Activated CD8-positive, alpha-beta memory T cell treated with anti-CD3 and anti-CD28 coated beads for 36 hours (primary cell): ENCODE data around the gene TLE1. TPM values are rescaled to one million over a fixed set of nuclear protein-coding genes. Genes with fewer than 3 reads are reported as not detected.
"Not testable (repeated sequence)": the region's sequence is repeated elsewhere in the genome, so short reads cannot be mapped to it uniquely, and the experiment has no call there.

Source experiments
- CTCF ChIA-PET: fragments of 350-600 bp; sonication (Branson Sonifier 250); formaldehyde crosslinking; loops from one replicate; lab custom pipeline; 2021; ENCODE audit warnings: antibody characterized with exemption; lab: Charles Lee
- POLR2A ChIA-PET: fragments of 350-600 bp; sonication (Branson Sonifier 250); formaldehyde crosslinking; loops from one replicate; lab custom pipeline; 2021; ENCODE audit warnings: antibody characterized with exemption; lab: Charles Lee
- total RNA-seq, 2 experiments: library from RNA; stranded (reverse); gene quantifications; one replicate each; pipeline ENCODE4 v1.2.3, GENCODE V29; 2021

TLE1 gene
- total RNA-seq, 2 experiments from 2014 or later, result not detected

GRCh38 chr9:81661339-81661738, 28.0 kb downstream of the TLE1 start:
- POLR2A ChIA-PET, result no interaction called here
- CTCF ChIA-PET, result no interaction called here

DNA sequence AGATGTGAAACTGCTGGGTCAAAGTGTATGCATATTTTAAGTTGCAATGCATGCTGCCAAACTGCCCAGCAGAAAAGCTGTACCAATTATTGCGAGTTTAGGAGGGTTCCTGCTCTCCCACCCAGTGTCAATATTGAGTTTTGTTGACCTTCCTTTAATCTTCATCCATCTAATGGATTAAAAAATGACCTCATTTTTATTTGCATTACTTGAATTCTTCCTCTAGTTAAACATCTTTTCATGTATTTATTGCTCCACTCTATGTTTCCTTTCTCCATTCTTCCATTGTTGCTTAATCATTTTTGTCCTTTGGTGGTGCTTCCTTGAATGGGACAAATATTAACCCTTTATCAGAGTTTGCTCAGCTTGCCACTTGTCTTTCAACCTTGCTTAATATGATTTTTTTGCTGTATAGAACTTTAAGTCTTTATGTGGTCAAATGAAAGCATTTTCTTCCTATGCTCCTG, 32.4 kb downstream of the TLE1 start:
- CTCF ChIA-PET, result no interaction called here
- POLR2A ChIA-PET, result no interaction called here

- POLR2A ChIA-PET, result no interaction called here
- CTCF ChIA-PET, result no interaction called here
Observed at GRCh38 chr9:81656004-81656403, 33.3 kb downstream of the TLE1 start.

GRCh38 chr9:81653240-81653639, 36.1 kb downstream of the TLE1 start:
- CTCF ChIA-PET, result no interaction called here
- POLR2A ChIA-PET, result no interaction called here

- ChIA-PET POLR2A (no interaction called here), CTCF (no interaction called here)
Observed at GRCh38 chr9:81652058-81652687, 37.2 kb downstream of the TLE1 start.

GRCh38 chr9:81650586-81651515, 38.5 kb downstream of the TLE1 start:
- POLR2A ChIA-PET, result no interaction called here
- CTCF ChIA-PET, result no interaction called here

GRCh38 chr9:81649475-81650240, 39.7 kb downstream of the TLE1 start:
- CTCF ChIA-PET, result no interaction called here
- POLR2A ChIA-PET, result no interaction called here

DNA sequence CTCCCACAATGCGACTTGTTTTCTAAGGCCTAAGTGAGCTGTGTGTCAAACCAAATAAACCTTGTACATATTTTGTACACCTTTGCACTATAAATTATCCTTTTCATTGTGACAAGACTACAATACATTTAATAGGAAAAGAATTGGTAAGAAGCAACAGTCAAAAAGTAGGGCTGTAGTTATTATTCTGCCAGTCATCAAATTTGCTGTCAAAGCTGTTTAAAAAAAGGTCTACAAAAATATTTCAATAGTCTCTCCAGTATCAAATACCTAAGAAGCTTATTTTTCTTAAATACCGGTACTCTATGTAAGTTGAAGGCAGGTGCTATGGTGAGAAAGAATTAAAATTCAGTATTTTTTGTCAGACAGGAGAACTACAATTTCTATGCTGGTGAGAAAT, 40.5 kb downstream of the TLE1 start:
- CTCF ChIA-PET, result no interaction called here
- POLR2A ChIA-PET, result no interaction called here

DNA sequence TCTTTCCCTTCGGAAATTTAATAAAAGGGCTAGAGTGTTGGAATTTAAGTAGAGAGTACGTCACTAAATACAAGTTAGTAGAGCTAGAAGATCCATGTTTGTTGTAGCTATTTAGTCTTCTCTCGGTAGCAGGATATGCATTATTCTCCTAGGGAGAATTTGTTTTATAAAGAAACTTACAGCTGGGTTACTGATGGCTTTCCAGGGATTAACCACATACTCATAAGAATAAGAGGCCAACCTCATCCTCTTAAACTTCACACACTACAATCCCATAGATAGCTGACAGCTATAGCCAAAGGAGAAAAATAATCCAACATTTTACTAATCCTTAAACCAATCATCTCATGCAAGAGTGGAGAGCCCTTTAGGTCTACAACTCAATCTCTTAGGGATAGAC, 43.0 kb downstream of the TLE1 start:
- ChIA-PET CTCF (no interaction called here), POLR2A (no interaction called here)

DNA sequence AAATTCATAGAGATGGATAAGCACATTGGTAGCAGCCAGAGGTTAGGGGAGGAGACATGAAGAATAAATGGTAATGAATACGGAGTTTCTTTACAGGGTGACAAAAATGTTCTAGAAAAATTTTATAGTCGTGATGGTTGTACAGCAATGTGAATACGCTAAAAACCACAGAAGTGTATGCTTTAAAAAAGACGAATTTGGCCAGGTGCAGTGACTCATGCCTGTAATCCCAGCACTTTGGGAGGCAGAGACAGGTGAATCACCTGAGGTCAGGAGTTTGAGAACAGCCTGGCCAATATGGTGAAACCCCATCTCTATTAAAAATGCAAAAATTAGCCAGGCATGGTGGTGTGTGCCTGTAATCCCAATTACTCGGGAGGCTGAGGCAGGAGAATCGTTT, 44.8 kb downstream of the TLE1 start:
- CTCF ChIA-PET, POLR2A ChIA-PET: not testable (repeated sequence)

- ChIA-PET CTCF (no interaction called here), POLR2A (no interaction called here)
Observed at GRCh38 chr9:81637276-81637675, 52.1 kb downstream of the TLE1 start.

DNA sequence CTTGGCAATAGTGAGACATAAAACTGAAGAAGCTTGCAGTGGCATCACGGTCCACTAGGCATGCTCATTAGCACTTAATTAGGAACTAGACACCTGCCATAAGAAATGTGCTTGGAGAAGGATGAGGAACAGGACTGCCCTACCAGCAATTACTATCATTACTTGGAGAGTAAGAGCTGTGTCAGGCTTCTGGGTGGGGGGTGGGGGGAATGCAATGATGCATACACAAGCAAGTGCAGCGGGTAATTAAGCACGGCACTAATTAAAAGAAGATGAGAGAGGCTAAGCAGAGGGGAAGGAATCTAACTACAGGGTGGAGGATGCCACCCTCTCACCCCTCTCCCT, 53.1 kb downstream of the TLE1 start:
- CTCF ChIA-PET, result no interaction called here
- POLR2A ChIA-PET, result no interaction called here

DNA sequence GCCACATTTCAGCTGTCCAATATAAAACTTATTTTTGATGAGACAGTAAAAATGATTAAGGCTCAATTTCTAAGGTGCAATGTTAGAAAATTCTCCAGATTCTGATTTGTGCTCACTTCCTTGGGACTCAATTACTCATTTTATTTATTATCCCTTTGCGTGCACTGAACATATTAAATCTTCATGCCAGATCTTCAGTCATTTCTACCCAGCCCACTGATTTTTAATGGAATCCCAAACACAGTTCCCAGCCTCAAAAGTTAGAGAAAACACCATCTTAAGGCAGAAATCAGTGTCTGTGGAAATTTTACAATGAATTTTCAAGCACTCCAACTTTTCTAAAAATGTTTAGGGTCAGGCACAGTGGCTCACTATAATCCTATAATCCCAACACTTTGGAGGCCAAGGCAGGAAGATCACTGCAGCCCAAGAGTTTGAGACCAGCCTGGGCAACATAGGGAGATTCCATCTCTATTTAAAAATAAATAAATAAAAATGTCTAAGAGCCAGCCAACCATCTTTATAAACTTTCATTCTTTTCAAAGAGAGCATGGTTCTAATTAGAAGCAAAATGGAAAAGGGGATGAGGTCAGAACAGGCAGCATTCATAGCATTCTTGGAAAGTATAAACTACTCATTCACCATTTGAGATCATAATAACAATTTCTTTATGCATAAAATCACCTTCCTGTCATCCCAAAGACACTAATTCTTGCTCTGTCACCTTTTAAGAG, 53.7 kb downstream of the TLE1 start:
- ChIA-PET CTCF (no interaction called here), POLR2A (no interaction called here)

- POLR2A ChIA-PET, result no interaction called here
- CTCF ChIA-PET, result no interaction called here
Observed at GRCh38 chr9:81634915-81635516, 54.3 kb downstream of the TLE1 start.

- POLR2A ChIA-PET, result no interaction called here
- CTCF ChIA-PET, result no interaction called here
Observed at GRCh38 chr9:81633952-81634854, 55.1 kb downstream of the TLE1 start.

DNA sequence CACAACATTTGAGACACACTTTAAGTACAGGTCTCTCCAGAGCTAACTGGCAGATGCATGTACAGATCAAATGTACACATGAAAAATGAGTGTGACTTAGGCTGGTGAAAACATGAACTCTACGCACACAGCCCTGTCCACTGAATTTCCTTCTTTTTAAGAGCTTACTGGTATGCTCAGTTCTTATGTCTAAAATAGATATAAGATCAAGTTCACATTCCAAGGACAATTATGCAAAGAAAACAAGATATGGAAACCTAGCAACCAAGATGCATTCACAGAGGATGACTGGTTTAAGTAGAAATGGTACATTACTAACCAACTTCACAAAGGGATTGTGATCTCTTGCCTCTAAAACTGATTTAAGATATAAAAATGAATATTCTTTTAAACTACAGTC, 56.7 kb downstream of the TLE1 start:
- POLR2A ChIA-PET, result no interaction called here
- CTCF ChIA-PET, result no interaction called here

DNA sequence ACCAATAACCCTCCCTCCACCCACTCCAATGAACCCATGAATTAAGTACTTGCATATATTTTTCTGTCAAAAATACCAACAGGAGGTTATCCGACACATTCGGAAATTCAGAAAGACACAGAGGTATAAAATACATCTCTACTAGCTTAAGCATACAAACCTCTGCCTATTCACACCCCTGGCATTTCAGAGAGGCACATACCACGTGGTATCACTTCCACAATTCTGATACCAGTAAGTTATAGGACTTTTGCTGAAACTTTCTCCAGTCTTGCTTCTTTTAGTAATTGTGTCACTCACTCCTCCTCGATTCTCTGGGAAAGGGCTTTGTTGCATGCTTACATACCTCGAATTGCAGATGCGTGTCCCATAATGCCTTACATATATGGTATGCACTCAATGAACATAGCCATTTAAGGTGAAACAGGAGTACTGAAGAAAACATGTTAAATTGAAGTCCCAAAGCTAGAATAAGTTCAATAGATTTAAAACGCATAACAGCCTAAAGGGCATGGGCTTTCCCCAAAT, 58.1 kb downstream of the TLE1 start:
- CTCF ChIA-PET, result no interaction called here
- POLR2A ChIA-PET, result no interaction called here

GRCh38 chr9:81629440-81629839, 59.9 kb downstream of the TLE1 start:
- CTCF ChIA-PET, result no interaction called here
- POLR2A ChIA-PET, result no interaction called here
